Stimulated activated naive CD4-positive, alpha-beta T cell (primary cell): ENCODE data around the gene YIPF6.
"Not testable (repeated sequence)": the region's sequence is repeated elsewhere in the genome, so short reads cannot be mapped to it uniquely, and the experiment has no call there.

ENCODE experiments used
- DNase-seq, 6 experiments: peaks; one replicate each; lab custom pipeline; 2025; lab: John Stamatoyannopoulos, UW

YIPF6 gene

DNA sequence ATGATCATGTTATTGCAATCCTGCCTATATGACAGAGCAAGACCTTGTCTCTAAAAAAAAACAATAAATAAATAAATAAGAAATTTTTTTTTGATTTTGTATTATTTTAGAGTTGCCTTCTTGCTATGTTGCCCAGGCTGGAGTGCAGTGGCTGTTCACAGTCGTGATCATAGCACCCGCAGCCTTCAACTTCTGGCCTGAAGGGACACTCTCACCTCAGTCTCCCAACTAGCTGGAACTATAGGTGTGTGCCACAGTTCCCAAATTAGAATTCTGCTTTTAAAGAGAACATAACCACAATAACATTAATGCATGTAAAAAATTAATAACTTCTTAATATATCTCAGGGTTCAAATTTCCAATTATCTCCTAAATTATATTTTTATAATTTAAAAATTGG is 7.8 kb downstream of the YIPF6 start:
- DNase-seq, result no peak

GRCh38 chrX:68508799-68509198 is 9.9 kb downstream of the YIPF6 start:
- DNase-seq, result peak in 2 of 6 experiments; percentile 9 to 23

DNA sequence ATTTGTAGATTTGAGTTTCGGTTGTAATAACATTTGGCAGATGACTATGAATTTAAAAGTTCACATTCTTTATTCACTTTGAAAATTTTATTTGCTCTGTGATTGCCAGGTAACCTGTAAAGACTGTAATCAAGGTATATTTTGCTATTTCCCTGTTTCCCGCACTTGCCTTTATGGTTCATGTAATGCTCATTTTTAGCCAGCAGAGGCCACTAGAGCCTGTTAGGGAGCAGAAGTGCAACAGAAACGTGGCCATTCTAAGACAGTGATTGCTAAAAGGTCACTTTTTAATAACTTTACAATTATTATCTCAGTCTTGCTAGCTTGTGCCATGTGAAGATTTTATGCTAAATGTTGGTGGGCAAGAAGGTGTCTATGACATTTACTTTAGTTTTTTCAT is 12.4 kb downstream of the YIPF6 start:
- DNase-seq, result peak in 3 of 6 experiments; percentile 0 to 24 (median 22)

GRCh38 chrX:68524680-68525079 is 25.8 kb downstream of the YIPF6 start:
- not testable (repeated sequence) for DNase-seq

DNA sequence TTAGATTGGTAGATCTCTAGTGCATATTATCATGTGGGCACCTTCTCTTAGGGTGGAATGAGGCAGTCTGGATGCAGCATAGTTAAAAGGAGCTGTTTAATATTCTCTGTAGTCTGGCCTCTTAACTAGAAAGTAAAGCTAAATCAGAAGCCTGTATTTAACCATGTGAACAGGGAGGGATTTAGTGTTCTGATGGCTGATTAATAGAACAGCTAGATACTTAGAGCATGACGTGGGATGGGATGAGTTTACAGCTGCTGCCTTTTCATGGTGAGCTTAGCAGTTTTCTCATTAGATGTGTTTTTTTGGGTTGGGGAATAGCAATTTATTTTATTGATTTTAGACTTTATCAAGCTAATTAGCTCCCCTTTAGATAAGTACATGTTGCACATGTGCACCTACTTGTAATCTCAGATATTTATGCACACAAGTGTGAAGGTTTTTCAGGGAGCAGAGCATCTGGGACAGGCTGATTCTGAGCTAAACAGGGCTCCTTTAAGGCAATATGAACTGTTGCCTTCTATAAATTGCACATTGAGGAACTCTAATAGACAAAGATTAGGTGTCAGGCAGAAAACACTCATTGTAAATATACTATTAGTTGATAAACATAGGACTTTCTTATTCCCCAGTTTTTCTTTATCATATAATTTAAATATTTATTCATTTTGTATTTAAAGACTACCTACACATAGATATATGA is 34.1 kb downstream of the YIPF6 start:
- no peak for DNase-seq

- DNase-seq, result no peak
Measured at GRCh38 chrX:68533656-68534055, 34.8 kb downstream of the YIPF6 start.

- no peak for DNase-seq
Measured at GRCh38 chrX:68534691-68535090, 35.8 kb downstream of the YIPF6 start.

- DNase-seq, result no peak
Measured at GRCh38 chrX:68536429-68536828, 37.6 kb downstream of the YIPF6 start.

GRCh38 chrX:68536884-68537283 is 38.0 kb downstream of the YIPF6 start:
- no peak for DNase-seq

- DNase-seq, result no peak
Measured at GRCh38 chrX:68550193-68550592, 51.3 kb downstream of the YIPF6 start.

DNA sequence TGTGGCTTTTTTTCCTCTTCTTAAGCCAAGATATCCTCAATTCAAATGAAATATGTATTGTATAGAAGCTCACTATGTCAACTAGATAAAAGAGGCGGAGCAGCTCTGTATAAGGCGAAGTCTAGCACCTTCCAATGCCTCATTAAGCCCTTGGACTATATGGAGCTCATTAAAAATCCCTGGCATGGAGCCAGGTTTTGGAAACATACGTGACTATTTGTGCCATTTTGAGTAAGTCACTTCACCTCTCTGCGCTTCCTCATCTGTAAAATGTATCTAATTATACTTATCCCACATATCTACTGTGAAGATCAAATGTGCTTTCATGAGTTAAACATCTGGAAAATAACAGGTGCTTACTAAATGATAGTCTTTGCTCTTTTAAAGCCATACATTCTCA is 57.2 kb downstream of the YIPF6 start:
- no peak for DNase-seq

GRCh38 chrX:68557126-68557525 is 58.3 kb downstream of the YIPF6 start:
- not testable (repeated sequence) for DNase-seq

DNA sequence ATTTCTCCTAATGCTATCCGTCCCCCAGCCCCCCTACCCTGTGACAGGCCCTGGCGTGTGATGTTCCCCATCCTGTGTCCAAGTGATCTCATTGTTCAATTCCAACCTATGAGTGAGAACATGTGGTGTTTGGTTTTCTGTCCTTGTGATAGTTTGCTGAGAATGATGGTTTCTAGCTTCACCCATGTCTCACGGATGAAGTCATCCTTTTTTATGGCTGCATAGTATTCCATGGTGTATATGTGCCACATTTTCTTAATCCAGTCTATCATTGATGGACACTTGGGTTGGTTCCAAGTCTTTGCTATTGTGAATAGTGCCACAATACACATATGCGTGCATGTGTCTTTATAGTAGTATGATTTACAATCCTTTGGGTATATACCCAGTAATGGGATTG is 61.1 kb downstream of the YIPF6 start:
- DNase-seq, result not testable (repeated sequence)

DNA sequence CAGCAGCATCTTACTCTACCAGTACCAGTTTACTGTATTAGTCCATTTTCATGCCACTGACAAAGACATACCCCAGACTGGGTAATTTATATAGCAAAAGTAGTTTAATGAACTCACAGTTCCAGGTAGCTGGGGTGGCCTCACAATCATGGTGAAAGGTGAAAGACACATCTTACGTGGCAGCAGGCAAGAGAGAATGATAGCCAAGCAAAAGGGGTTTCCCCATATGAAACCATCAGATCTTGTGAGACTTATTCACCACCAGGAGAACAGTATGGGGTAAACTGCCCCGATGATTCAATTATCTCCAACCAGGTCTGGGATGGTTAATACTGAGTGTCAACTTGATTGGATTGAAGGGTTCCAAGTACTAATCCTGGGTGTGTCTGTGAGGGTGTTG is 69.3 kb downstream of the YIPF6 start:
- no peak for DNase-seq

GRCh38 chrX:68570598-68570997 is 71.7 kb downstream of the YIPF6 start:
- DNase-seq, result no peak

- DNase-seq, result no peak
Measured at GRCh38 chrX:68571292-68571609, 72.4 kb downstream of the YIPF6 start.

- DNase-seq, result no peak
Measured at GRCh38 chrX:68571610-68572311, 72.9 kb downstream of the YIPF6 start.

DNA sequence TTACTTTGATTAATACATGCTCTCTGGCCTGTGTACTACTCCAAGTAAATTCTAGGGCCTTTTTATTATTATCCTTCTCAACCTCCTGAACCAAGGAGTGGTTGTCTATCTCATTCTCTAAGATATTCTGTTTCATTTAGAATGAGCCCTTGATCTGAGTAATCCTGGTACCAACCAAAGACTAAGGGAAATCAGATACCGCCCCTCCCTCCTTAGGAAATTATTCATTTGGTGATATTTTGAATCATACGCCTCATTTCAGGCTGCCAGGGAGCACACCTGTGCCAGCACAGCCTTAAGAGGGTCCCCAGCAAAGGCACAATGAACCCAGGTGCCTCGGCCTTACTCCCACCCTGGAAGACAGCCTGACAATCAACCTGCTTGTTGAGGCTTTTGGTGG is 75.4 kb downstream of the YIPF6 start:
- no peak for DNase-seq

- DNase-seq, result no peak
Measured at GRCh38 chrX:68579810-68580209, 81.0 kb downstream of the YIPF6 start.

GRCh38 chrX:68584221-68584620 is 85.4 kb downstream of the YIPF6 start:
- no peak for DNase-seq
